IMR-90 (cell line): ENCODE results near the gene LYRM4.

Experiments used
- BHLHE40 ChIP-seq: fragments of 150-350 bp; IDR thresholded peaks from 2 replicates; pipeline ENCODE4 v1.6.1; 2016; ENCODE audit warnings: mild to moderate bottlenecking, low read depth, low read length
- CEBPB ChIP-seq: IDR thresholded peaks from 2 replicates; pipeline ENCODE4 v1.6.1; 2012; ENCODE audit warnings: low read depth, low read length, improper control_type of control experiment
- CHD1 ChIP-seq: IDR thresholded peaks from 2 replicates; pipeline ENCODE4 v1.6.1; 2012; ENCODE audit warnings: low read depth, low read length, improper control_type of control experiment
- CTCF ChIP-seq: conservative IDR thresholded peaks from 2 replicates; pipeline ENCODE4 v1.5.1; 2012; ENCODE audit warnings: mild to moderate bottlenecking, low read depth, low read length, improper control_type of control experiment
- FOS ChIP-seq: fragments of 150-350 bp; IDR thresholded peaks from 2 replicates; pipeline ENCODE4 v1.6.1; 2016; ENCODE audit warnings: low read depth, low read length
- POLR2A ChIP-seq: IDR thresholded peaks from 2 replicates; pipeline ENCODE4 v1.6.1; 2012; ENCODE audit warnings: mild to moderate bottlenecking, low read depth, low read length
- RAD21 ChIP-seq: IDR thresholded peaks from 2 replicates; pipeline ENCODE4 v1.6.1; 2012; ENCODE audit warnings: low read length, improper control_type of control experiment
- RCOR1 ChIP-seq: IDR thresholded peaks from 2 replicates; pipeline ENCODE4 v1.6.1; 2012; ENCODE audit warnings: mild to moderate bottlenecking, low read length, improper control_type of control experiment; ENCODE audit not compliant: insufficient replicate concordance
- RFX5 ChIP-seq: IDR thresholded peaks from 2 replicates; pipeline ENCODE4 v1.8.0; 2012; ENCODE audit warnings: low read depth, mild to moderate bottlenecking, low read length, moderate library complexity
- SMC3 ChIP-seq: fragments of 150-350 bp; IDR thresholded peaks from 2 replicates; pipeline ENCODE4 v1.6.1; 2016; ENCODE audit warnings: low read depth, mild to moderate bottlenecking, antibody characterized with exemption, low read length, moderate library complexity
- TF ChIP-seq, protein P1 (sequence below): fragments of 150-350 bp; IDR thresholded peaks from 2 replicates; pipeline ENCODE4 v1.6.1; 2016; ENCODE audit warnings: low read depth, mild to moderate bottlenecking, low read length, moderate library complexity, borderline replicate concordance
- TF ChIP-seq, protein P2 (sequence below): fragments of 150-350 bp; IDR thresholded peaks from 2 replicates; pipeline ENCODE4 v1.6.1; 2017; ENCODE audit warnings: mild to moderate bottlenecking, antibody characterized with exemption, low read length, low read depth

- TF ChIP-seq CTCF (no peak), SMC3 (no peak), RFX5 (no peak), BHLHE40 (no peak), FOS (no peak), CEBPB (no peak), RAD21 (no peak), CHD1 (no peak), POLR2A (no peak), RCOR1 (no peak)
- TF ChIP-seq, protein P1, sequence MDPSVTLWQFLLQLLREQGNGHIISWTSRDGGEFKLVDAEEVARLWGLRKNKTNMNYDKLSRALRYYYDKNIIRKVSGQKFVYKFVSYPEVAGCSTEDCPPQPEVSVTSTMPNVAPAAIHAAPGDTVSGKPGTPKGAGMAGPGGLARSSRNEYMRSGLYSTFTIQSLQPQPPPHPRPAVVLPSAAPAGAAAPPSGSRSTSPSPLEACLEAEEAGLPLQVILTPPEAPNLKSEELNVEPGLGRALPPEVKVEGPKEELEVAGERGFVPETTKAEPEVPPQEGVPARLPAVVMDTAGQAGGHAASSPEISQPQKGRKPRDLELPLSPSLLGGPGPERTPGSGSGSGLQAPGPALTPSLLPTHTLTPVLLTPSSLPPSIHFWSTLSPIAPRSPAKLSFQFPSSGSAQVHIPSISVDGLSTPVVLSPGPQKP: no peak
- TF ChIP-seq, protein P2, sequence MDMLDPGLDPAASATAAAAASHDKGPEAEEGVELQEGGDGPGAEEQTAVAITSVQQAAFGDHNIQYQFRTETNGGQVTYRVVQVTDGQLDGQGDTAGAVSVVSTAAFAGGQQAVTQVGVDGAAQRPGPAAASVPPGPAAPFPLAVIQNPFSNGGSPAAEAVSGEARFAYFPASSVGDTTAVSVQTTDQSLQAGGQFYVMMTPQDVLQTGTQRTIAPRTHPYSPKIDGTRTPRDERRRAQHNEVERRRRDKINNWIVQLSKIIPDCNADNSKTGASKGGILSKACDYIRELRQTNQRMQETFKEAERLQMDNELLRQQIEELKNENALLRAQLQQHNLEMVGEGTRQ: no peak
Measured at GRCh38 chr6:5138995-5139827, 121.5 kb downstream of the LYRM4 start.
